ENCODE measurements around the gene PLEKHO1.
"Not testable (repeated sequence)": the region's sequence is repeated elsewhere in the genome, so short reads cannot be mapped to it uniquely, and the experiment has no call there.

PLEKHO1 gene

GRCh38 chr1:150149271-150150132 is at the start of gene PLEKHO1:
Gene PLEKHO1 (plus strand): TSS chr1:150149916. CDS start chr1:150150258, 342 bp downstream.
- H3K4me3 ChIP-seq (ENCODE audit: low read depth, low read length): peak within 1 kb of the TSS; percentile 83
- DNase-seq (ENCODE audit: low read depth): peak; percentile 54

- no peak for DNase-seq (ENCODE audit: low read depth)
- no peak overlapping the region for H3K4me3 ChIP-seq (ENCODE audit: low read depth, low read length)
Measured at GRCh38 chr1:150102986-150103385, 46.7 kb upstream of the PLEKHO1 start.

- no peak for DNase-seq (ENCODE audit: low read depth)
- no peak overlapping the region for H3K4me3 ChIP-seq (ENCODE audit: low read depth, low read length)
Measured at GRCh38 chr1:150106341-150106740, 43.4 kb upstream of the PLEKHO1 start.

- no peak overlapping the region for H3K4me3 ChIP-seq (ENCODE audit: low read depth, low read length)
- no peak for DNase-seq (ENCODE audit: low read depth)
Measured at GRCh38 chr1:150109586-150109985, 40.1 kb upstream of the PLEKHO1 start.

GRCh38 chr1:150110116-150110515 is 39.6 kb upstream of the PLEKHO1 start:
- no peak overlapping the region for H3K4me3 ChIP-seq (ENCODE audit: low read depth, low read length)
- DNase-seq (ENCODE audit: low read depth): no peak

GRCh38 chr1:150111670-150112069 is 38.0 kb upstream of the PLEKHO1 start:
- DNase-seq (ENCODE audit: low read depth): no peak
- no peak overlapping the region for H3K4me3 ChIP-seq (ENCODE audit: low read depth, low read length)

GRCh38 chr1:150115121-150115520 is 34.6 kb upstream of the PLEKHO1 start:
- no peak overlapping the region for H3K4me3 ChIP-seq (ENCODE audit: low read depth, low read length)
- no peak for DNase-seq (ENCODE audit: low read depth)

- DNase-seq (ENCODE audit: low read depth): no peak
- H3K4me3 ChIP-seq (ENCODE audit: low read depth, low read length): no peak overlapping the region
Measured at GRCh38 chr1:150118716-150119115, 31.0 kb upstream of the PLEKHO1 start.

GRCh38 chr1:150121236-150121862 is 28.4 kb upstream of the PLEKHO1 start:
- no peak overlapping the region for H3K4me3 ChIP-seq (ENCODE audit: low read depth, low read length)
- no peak for DNase-seq (ENCODE audit: low read depth)

GRCh38 chr1:150126811-150127210 is 22.9 kb upstream of the PLEKHO1 start:
- no peak overlapping the region for H3K4me3 ChIP-seq (ENCODE audit: low read depth, low read length)
- no peak for DNase-seq (ENCODE audit: low read depth)

GRCh38 chr1:150127464-150127863 is 22.3 kb upstream of the PLEKHO1 start:
- no peak overlapping the region for H3K4me3 ChIP-seq (ENCODE audit: low read depth, low read length)

GRCh38 chr1:150127868-150128267 is 21.8 kb upstream of the PLEKHO1 start:
- no peak for DNase-seq (ENCODE audit: low read depth)
- H3K4me3 ChIP-seq (ENCODE audit: low read depth, low read length): no peak overlapping the region

More at GRCh38 chr1:150127464-150127863, 22.3 kb upstream of the PLEKHO1 start:
- DNase-seq (ENCODE audit: low read depth): no peak

GRCh38 chr1:150132372-150132771 is 17.3 kb upstream of the PLEKHO1 start:
- DNase-seq (ENCODE audit: low read depth): no peak
- no peak overlapping the region for H3K4me3 ChIP-seq (ENCODE audit: low read depth, low read length)

GRCh38 chr1:150134537-150134936 is 15.2 kb upstream of the PLEKHO1 start:
- no peak for DNase-seq (ENCODE audit: low read depth)
- no peak overlapping the region for H3K4me3 ChIP-seq (ENCODE audit: low read depth, low read length)

GRCh38 chr1:150135400-150135799 is 14.3 kb upstream of the PLEKHO1 start:
- not testable (repeated sequence) for DNase-seq (ENCODE audit: low read depth); H3K4me3 ChIP-seq (ENCODE audit: low read depth, low read length)

- no peak for DNase-seq (ENCODE audit: low read depth)
- no peak overlapping the region for H3K4me3 ChIP-seq (ENCODE audit: low read depth, low read length)
Measured at GRCh38 chr1:150138044-150138443, 11.7 kb upstream of the PLEKHO1 start.

- DNase-seq (ENCODE audit: low read depth): no peak
- H3K4me3 ChIP-seq (ENCODE audit: low read depth, low read length): no peak overlapping the region
Measured at GRCh38 chr1:150141452-150141851, 8.3 kb upstream of the PLEKHO1 start.

GRCh38 chr1:150142083-150142482 is 7.6 kb upstream of the PLEKHO1 start:
- H3K4me3 ChIP-seq (ENCODE audit: low read depth, low read length): no peak overlapping the region
- no peak for DNase-seq (ENCODE audit: low read depth)

GRCh38 chr1:150144606-150145005 is 5.1 kb upstream of the PLEKHO1 start:
- no peak overlapping the region for H3K4me3 ChIP-seq (ENCODE audit: low read depth, low read length)
- no peak for DNase-seq (ENCODE audit: low read depth)

- DNase-seq (ENCODE audit: low read depth); H3K4me3 ChIP-seq (ENCODE audit: low read depth, low read length): not testable (repeated sequence)
Measured at GRCh38 chr1:150146016-150146415, 3.7 kb upstream of the PLEKHO1 start.
